Measurements from ENCODE around the gene TPST1.

- TF ChIP-seq CTCF (conservative IDR thresholded peaks at IDR 0.05) (no peak), EZH2 (IDR thresholded peaks at IDR 0.05; ENCODE audit: low read depth) (no peak)
Measured at GRCh38 chr7:66272321-66272720, 67.2 kb downstream of the TPST1 start.

Measured in PC-9 (cell line).